HG02642 (cell line): ENCODE measurements around the gene SAMMSON.

Experiments
- ATAC-seq: cut with Tn5 transposase; IDR thresholded peaks from one replicate; pipeline ENCODE4 v1.9.1; 2021; ENCODE audit warnings: mild to moderate bottlenecking; ENCODE audit not compliant: unreplicated experiment, poor library complexity

Gene SAMMSON

DNA sequence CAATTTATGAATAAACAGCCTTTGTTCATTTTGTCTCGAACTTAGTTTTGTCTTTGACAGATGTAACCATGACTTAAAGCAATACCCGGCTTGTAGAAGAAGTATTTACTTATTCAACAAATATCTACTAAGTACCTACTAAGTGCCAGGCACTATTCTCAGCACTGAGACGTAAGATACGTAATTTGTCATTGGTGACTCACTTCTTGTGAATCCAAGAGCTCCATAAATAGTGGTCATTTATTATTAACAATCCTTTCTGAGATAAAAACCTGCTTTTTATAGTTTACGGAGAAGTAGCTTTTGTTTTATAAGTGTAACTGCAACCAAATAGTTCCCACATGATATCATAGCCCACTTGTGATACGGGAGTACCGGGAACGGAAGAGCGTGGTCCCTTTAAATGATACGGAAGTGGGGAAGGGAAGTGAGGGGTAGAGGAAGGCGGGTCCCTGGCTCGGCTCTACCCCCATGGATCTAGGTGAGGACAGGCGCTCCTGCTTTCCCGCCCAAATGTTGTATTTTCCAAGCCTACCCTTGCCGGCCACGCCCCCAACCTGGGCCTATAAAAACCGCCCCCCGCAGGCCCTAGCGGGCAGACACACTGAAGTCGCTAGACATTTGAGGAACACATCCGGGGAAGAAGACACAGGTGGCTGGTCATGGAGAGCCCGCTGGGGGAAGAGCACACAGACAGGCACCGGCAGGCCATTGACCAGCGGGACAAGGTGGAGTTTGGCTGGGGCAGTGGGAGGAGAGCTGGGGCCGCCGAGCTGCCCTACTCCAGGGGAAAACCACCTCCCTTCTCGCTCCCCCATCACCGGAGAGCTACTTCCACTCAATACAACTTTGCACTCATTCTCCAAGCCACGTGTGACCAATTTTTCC, at the start of gene SAMMSON:
Gene SAMMSON (plus strand): TSS at position 594 of the 888 bp plus-strand sequence.
- no peak for ATAC-seq

DNA sequence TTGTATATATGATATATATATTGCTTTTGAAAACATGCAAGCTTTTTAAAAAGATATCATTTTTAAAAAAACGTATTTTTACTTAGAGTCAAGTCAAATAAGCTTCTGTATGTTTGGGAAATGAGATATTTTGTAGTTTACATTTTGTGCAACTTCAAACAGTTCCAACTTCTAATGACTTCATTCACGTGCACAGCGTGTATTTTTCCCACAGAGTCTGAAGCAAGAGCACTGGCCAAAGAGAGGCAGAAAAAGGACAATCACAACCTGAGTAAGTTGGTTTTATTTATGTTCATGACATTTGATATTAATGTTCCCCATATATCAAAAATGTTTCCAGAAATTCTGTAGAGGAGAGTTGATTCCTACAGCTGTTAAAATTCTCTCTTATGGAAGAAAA, 47.9 kb upstream of the SAMMSON start:
- ATAC-seq = no peak

DNA sequence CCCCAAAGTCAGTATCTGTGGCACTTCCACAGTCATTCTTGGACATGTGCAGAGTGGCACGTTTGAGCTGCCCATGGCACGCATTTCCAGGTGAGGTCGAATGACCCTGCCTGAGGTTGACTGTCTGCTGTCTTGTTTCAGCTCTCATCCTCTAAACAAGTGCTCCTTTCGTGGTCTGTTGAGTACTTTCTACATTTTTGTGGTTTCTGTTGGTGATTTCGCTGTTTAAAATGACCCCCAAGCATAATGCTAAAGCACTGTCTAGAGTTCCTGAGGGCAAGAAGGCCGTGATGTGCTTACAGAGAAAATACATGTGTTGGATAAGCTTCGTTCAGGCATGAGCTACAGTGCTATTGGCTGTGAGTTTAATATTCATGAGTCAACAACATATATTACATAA, 40.0 kb upstream of the SAMMSON start:
- no peak for ATAC-seq

- ATAC-seq = no peak
These were observed 37.7 kb upstream of the SAMMSON start for GRCh38 chr3:69961706-69962439.

DNA sequence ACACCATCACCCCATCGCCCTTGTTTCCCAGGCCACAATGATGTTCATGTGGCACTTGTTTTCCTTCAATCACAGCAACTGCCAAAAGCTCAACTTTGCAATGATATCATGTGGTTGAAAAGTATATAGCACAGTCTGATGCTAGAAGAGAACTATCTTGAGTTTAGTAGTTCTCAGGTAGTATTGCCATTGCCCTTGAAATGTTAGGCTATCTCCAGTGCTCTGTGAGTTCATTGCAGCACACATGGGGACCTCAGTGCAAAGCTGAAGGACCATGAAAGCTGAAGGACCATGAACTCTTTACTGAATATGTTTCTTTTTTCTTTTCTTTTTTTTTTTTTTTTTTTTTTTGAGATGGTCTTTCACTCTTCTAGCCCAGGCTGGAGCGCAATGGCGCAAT, 35.9 kb upstream of the SAMMSON start:
- no peak for ATAC-seq

DNA sequence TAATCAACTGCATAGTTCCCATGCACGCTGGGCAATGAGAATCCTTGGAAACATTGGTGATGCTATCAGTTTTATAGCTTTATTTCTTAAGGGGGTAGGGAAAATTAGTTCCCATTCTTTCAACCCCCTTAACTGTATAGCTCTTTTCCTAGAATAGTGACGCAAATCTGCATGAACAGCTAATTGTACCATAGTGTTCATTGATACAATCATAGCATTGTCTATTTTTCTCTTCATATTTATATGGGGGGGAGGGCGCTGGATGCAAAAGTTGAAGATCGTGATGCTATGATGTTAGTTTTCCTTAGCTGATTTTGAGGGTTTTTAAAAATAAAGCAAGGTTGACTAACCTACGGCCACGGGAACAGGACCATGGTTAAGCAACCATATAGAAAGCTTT, 32.4 kb upstream of the SAMMSON start:
- ATAC-seq = no peak

DNA sequence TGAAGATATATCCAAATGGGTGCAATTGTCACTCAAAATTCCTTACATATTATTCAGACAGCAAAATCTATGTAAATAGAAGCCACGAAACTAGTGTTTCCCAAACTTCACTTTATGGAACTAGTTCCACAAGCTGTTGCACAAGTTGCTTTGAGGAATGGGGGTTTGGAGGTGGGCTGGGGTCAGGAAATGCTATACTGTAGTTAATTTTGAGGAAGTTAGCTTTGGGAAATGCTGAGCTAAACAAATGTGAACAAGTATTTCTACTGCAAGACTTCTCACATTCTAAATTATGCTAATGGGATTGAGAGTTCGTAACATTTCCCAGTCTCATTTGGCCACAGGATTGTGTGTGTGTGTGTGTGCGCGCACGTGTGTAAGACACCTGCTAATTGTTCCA, 28.7 kb upstream of the SAMMSON start:
- ATAC-seq = no peak

- no peak for ATAC-seq
These were observed 26.9 kb upstream of the SAMMSON start for GRCh38 chr3:69972672-69973071.

GRCh38 chr3:69976021-69976420, 23.5 kb upstream of the SAMMSON start:
- no peak for ATAC-seq

DNA sequence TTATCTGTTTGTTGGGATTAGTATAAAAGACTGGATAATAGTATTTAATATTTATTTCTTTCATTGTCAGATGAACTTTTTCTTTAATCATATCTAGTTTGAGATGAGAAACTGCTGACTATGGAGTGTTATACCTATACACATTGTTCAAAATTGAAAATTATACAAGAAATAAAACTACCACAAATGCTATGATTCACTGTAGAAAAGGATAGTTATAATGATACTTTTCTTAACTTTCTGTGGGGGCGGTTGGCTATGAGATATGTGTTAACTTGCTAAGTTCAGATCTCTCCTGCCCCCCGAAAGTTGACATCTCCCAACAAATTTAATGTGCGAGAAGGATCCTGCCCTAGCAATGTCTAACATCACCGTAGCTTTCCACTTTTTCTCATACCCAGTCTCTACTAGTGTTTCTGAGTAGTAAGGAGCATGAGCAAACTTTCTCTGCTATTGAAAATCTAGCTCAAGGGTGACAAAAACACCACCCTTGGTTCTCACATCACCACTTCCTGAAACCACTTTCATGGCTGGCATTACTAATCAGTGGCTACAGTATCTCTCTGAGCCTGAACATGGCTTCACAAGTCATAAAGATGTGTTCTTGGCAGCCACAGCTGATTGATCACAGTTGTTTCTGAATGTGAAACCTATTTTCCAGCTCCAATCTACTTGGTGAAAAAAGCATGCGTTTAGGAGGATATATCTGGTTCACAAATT, 15.8 kb upstream of the SAMMSON start:
- no peak for ATAC-seq

DNA sequence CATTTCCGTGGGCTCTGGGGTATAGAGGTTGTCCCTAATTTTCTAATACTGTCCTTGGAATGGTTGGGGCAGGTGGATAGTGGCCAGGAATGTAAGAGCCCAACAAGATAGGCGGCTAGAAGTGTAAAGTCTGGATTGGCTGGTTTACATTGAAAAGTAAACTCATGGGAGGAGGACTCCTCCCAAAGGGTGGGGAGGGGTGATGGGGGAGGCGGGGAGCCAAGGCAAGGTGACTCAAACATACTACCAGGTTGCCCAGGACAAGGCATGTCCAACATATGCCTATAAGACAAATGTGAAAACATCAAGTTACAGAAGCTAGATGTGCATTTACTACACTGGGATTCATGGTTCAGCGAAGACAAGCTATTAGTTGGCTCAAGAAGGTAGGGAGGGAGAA, 14.3 kb upstream of the SAMMSON start:
- no peak for ATAC-seq

DNA sequence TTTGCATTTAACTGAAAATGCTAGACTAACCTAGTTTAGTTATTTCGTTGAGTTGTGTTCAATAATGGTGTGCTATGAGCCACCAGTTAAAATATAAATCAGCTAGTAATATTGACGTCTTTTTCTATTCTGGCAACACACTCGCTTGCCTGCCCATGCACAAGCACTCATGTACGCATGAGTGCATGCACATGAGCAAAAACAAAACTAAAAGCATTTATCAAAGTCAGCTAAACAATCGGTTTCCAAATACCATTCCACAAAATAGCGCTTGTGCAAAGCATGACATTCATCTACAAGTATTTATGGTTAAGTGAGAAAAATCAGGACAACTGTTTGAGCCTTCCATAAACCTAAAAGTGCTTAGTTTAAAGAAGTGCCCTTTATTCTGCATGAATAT, 13.1 kb upstream of the SAMMSON start:
- no peak for ATAC-seq

DNA sequence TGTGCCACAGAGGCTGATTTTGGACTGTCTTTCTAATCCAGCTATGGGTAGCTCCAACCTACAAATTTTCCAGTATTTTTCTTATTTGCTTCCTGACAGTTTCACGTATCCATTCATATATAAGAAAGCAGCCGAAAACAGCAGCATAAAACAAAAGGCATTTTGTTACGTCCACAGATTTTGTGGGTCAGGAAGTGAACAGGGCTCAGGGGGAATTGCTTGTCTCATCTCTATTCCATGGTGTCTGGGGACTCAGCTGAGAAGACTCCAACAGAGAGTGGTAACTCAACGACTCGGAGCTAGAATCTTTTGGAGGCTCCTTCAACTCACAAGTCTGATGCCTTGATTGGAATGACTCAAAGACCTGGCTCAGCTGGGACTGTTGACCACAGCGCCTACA, 11.7 kb upstream of the SAMMSON start:
- ATAC-seq = no peak

DNA sequence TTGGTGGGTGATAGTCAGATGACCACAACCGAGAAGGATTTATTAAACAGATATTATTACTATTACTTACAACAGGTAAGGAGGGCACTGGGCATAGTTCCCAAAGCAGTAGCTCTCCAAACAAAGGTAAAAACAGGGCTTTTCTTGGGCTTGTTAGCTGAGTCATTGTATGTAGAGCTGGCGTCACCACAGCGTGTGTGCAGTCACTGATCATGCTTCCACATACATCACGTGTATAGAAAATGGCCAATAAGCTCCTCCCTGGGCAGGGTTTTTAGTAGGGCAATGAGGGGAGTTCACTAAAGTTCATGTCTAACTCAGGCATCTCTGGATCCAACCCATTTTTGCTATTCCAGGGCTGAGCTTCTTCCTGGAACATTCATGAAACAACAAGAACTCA, 5.8 kb upstream of the SAMMSON start:
- ATAC-seq = no peak

- no peak for ATAC-seq
These were observed 4.6 kb upstream of the SAMMSON start for GRCh38 chr3:69994919-69995318.

GRCh38 chr3:69997631-69998307, 1.8 kb upstream of the SAMMSON start:
- no peak for ATAC-seq

GRCh38 chr3:69998759-69999139, 784 bp upstream of the SAMMSON start:
- ATAC-seq = no peak

GRCh38 chr3:70000028-70000410, 486 bp downstream of the SAMMSON start:
- no peak for ATAC-seq

DNA sequence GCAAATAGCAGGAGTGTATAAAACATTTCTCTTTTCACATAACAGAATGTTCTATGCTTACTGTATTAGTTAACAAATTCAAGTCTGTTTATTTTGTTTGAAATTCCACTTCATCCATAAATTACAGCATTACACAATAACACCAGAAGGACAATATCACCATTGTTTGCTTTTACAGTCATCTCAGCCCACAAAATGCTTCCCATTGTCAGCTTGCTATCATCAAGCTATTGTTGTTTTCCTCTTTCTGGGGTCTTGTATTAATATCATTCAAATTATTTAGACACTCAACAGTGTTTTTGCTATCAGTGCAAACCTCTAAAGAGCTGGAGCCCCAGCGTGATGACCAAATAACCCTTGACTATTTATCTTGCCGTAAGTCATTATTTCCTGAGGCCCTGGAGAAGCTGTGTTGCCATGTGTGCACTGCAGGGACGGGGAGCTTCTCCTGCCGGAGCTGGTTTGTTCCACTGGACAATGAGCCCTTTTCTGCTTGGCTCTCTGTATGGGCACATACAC, 1.1 kb downstream of the SAMMSON start:
- ATAC-seq = no peak

DNA sequence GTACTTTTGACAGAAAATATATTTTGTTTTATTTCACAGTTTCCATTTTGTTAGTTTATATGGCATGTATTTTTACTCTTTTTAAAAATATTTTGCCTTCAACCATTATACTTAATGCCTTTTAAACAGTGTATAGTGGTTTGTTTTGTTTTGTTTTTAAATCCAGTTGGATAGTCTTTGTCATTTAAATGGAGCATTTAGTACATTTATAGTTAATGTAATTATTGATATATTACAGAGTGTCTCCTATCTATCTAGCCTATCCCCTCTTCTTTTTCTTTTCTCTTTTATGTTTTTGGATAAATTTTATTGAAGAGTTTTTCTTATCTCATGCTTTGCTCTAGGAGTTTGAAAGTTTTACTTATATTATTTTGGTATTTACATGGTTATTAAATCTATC, 3.6 kb downstream of the SAMMSON start:
- no peak for ATAC-seq
